ENCODE results near the gene BORCS5. TPM values are rescaled to one million over a fixed set of nuclear protein-coding genes. Genes with fewer than 3 reads are reported as not detected.
"Not testable (repeated sequence)": the region's sequence is repeated elsewhere in the genome, so short reads cannot be mapped to it uniquely, and the experiment has no call there.

Gene BORCS5
- total RNA-seq, 1 experiment from 2014 or later = 3.5 TPM

DNA sequence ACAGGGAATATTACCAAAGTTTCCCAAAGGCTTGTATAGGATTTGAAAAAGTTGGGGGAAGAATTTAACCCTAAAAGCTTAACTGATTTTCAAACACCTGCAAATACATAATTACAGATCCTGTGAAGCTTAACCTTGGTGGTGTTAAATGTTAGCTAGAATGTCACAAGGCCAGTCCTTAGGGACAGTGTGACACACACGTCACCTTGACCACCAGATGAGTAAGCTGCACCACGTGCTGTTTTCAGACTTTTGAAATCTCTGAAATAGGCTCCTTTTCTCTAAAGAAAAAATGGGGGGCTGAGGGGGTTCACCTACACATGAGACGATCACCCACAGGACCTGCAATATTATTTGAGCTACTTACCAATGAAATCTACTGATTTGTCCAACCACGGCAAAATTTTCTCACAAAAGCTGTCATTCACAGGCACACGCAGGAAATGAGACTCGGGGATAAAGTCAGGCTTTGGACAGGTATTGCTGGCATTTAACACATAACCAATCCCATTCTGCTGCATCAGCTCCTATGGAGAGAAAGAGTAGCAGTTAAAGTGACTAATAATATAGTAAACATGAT, 129.9 kb downstream of the BORCS5 start:
- no peak for DNase-seq (ENCODE audit: low spot score)

DNA sequence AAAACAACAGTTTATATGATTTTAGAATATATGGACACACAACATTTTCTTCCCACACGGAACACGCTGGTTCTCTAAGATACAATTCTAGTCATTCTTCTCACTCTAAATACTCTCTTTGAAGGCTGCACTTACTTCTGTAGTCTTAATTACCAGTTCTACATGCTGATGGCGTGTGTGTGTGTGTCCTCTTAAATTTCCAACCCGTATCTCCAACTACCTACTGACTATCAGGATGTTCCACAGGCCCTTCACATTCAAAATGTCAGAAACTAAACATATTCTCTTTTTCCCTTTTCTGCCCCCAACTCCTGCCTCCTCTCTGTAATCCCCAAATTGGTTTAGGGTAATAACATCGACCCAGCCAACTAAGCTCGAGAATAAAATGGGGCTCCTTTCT, 130.6 kb downstream of the BORCS5 start:
- DNase-seq (ENCODE audit: low spot score) = no peak

DNA sequence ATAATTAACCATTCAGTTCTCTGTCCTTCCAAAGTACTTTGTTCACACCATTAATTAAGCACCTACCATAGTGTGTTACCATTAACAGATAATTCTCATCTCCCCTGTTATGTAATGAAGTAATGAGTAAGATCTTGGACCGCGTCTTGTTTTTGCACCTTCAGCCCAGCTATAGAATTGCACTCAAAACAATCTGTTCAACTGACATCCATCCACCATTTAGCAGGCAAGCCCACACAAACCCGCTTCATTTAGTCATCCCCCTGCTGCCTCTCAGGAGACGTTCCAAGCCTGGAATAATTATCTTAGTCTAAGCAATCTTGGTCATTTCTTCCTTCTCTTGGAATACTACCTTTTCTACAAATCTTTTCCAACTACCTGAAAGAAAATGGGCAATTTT, 131.4 kb downstream of the BORCS5 start:
- no peak for DNase-seq (ENCODE audit: low spot score)

DNA sequence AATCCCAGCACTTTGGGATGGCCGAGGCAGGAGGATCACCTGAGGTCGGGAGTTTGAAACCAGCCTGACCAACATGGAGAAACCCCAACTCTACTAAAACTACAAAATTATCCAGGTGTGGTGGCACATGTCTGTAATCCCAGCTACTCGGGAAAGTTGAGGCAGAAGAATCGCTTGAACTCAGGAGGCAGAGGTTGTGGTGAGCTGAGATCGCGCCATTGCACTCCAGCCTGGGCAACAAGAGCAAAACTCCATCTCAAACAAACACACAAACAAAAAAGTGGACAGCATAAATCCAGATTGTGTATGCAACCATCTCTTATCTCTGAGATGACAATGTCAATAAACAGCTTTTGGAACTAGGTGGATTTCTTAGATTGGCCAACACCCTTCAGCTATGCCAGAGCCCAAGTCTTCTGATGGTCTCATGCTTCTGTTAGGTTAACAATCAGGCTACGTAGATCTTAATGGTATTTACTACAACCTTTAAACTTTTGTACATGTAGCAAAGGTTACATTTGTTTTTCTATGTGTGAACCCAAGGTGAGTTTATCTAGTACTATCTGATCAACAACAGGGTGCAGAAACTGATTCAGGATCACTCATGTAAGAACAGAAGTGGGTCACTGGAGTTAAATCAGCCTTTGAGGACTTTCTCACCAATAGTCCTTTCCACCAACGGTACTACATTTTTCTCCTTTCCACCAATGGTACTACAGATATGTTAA, 132.1 kb downstream of the BORCS5 start:
- no peak for DNase-seq (ENCODE audit: low spot score)

DNA sequence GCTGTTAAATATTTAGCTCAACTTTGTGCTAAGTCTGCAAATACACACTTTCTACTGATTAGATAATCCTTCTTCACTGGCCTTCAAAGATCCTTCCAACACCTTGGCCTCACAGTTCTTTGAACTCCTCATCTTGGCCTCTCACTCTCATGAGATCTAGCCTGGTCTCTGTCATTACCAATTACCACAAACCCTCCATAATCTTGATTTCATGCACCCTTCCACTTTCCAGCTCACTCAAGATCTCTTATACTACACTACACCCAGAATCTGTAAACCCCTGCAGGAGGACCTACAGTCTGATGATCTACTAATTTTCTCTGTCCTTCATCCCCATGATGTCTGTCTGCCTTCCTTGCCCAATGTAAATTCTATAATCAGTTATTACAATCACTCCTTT, 134.7 kb downstream of the BORCS5 start:
- no peak for DNase-seq (ENCODE audit: low spot score)

DNA sequence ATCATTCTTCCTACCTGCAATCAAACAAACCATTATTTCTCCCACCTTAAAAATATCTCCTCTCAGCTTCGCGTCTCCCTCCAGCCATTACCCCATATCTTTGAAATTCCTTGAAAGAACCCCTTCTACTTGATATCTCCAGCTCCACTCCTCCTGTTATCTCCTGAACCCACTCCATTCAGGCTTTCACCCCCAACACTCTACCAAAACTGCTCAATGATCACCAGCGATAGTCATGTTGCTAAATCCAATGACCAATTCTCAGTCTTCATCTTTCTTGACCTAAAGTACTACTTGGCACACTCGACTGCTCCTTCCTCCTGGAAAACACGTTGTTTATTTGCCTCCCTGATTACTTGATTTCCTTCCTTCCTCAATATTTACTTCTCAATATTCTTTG, 135.7 kb downstream of the BORCS5 start:
- DNase-seq (ENCODE audit: low spot score) = no peak

DNA sequence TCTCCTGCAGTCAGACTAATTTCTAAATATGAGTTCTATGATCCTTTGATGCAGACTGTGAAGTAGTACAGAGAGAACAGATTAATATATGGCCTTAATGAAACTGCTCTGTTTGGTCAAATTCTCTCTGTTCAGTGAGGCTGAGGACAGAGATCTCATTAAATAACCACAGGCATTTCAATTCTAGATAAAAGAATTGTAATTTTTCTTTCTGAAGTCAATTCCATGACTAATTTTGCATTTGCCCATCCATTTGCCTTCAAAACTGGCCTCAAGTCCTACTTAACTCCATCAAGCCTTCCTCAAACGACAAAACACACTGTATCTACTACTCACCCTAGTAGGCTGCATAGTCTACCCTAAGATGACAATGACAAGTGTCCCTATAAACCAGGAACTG, 138.7 kb downstream of the BORCS5 start:
- no peak for DNase-seq (ENCODE audit: low spot score)

DNA sequence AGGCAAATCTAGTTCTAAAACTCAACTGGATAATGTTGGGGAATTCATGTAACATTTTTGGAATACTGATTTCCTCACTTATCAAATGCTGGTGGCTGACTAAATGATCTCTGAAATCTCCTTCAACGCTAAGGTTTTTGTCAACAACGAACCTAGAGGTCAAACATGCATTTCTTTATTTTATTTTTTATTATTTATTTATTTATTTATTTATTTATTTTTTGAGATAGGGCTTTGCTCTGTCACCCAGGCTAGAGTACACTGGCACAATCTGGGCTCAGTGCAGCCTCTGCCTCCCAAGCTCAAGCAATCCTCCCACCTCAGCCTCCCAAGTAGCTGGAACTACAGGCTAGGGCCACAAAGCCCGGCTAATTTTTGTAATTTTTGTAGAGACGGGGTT, 141.3 kb downstream of the BORCS5 start:
- DNase-seq (ENCODE audit: low spot score) = no peak

DNA sequence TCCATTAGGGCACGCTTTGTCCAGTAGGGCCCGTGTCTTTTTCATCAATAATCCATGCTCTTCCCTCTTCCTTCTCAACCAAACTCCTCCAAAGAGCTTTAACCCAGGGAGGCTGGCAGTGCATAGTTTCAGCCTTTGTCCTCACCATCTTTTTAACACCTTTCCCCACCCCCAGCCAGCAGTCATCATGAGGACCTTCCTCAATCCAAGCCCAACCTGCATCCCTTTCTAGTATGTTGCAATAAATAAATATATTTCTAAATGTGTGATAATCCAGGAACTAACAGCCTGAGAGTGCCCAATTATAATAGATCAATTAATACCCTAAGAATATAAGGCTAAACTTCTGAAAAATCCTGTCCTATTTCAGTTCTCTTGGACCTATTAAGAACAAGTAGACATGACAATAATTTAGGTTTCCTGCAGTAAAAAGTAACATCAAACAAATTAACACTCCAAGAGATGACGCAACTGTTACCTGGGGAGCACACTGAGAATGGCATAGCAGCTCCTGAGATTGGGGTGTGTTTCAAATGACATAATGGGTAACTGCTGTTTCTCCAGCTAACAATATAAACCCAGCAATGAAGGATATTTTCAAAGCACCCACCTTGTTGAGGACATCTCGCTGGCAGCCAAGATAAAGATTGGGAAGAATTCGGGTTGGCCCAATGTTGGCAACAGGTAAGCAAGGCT, 143.2 kb downstream of the BORCS5 start:
- no peak for DNase-seq (ENCODE audit: low spot score)

DNA sequence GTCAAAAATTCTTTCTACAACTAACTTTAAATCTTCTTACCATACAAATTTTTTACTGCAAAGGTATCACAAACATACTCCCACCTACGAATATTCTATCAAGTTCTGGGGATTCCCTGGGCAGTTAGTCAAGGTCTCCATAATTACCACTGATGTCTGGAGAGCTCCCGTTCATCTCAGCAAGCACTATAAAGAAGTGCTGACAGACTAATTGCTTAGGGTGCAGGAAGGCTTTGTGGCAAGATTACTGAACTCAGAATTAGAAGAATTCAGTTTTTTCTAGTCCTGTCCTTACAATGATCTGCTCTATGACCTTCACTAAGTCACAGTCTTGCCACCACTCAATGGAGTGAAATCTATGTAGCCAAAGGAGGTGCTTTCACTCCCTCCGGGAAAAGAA, 144.2 kb downstream of the BORCS5 start:
- DNase-seq (ENCODE audit: low spot score) = no peak

DNA sequence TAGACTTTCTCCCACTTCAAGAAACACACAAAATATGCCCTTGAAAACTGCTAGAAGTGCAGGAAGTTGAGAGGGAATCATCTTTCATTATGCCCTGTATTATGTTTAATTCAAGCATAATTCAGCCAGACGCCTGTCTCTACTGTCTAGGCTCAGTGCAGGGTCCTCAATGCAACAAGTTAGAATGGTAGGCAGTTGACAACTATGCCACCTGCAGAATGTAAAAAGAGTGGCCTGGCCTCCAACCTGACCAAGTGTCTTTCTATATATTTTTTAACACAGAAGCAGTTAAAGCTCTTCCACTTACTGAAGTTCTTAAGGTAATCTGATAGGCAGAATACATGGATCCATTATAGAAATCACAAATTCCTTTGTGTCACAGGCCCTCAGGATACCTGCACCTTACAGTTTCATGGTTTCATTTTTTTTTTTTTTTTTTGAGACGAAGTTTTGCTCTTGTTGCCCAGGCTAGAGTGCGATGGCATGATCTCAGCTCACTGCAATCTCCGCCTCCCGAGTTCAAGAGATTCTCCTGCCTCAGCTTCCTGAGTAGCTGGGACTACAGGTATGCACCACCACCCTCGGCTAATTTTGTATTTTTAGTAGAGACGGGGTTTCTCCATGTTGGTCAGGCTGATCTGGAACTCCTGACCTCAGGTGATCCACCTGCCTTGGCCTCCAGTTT, 145.4 kb downstream of the BORCS5 start:
- not testable (repeated sequence) for DNase-seq (ENCODE audit: low spot score)

DNA sequence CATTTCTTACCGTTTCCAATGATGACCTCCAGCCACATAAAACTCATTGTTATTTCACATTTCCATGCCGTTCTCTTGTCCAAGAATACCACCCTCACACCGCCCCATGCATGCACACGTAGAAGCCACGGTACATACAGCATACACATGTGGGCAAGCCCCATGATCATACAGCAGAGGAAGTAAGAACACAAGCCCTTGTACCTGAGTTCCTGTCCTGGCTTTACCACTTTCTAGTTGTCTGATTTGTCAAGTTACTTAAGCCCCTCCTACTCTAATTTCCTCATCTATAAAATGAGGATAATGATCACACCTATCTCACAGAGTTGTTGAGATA, 145.9 kb downstream of the BORCS5 start:
- no peak for DNase-seq (ENCODE audit: low spot score)

DNA sequence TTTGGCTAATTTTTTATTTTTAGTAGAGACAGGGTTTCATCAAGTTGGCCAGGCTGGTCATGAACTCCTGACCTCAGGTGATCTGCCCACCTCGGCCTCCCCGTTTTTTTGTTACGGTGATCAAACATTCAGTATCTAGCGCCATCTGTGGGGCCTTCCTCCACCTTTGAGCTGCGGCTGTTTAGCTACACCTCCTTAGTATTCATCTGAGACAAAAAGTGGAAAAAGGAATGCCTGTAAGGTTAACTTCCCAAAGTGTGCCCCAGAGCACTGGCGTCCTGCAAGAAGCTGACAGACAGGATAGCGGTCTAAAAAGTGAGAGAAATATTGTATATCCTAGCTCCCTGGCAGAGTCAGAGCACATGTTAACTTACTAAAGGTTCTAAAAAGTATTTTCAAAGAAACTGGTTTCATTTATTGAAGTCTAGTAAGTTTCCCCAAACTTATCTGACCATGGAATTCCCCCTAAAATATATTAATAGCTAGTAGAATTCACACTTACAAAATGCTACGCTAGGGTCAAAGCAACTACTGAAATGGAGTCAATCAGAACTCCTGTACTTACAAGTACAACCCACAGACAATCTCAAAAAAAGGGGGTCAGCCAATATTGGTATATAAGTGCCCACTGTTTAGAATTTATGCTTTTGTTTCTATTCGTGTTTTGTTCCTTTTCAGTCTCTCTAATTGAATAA, 146.7 kb downstream of the BORCS5 start:
- no peak for DNase-seq (ENCODE audit: low spot score)

DNA sequence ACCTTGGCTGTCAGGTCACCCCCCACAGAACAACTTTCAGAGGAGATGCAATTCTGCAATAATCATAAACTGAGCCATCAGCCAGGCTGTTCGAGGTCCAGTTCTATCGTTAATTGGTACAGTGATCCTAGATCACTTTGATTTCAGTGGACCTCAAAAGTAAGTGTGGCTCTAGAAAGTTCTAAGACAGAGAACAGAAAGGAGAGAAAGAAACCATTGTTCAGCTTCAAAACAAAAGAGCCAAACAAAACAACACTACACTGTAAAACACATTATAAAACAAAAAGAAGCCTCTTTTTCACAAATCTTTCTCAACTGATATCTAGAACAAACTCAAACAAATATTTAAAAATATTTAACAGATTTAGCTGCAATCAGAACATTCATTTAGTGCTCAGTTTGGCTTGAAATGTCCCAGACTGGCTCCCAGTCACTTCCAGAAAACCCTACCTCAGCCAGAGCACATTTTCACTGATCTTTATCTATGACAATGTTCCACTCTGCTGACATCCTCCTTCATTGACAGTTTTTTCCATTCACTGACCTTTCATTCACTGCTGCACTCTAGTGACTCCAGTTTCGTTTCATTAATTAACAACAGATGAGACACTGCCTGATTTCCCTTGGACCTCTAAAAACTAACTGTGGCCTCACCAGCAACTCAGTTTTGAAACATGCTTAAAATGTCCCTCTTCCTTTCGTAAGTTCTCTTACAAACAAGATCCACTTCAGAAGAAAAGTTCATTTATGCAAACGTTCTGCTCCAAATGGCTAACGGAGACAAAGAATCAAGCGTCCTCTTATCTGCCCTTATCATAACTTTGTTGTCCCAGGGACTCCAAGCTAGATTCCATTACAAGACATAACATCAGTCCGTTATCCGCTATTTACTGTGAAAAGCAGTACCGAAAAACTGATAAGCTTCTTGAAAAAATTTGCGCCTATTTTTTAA, 148.9 kb downstream of the BORCS5 start:
- DNase-seq (ENCODE audit: low spot score) = no peak

DNA sequence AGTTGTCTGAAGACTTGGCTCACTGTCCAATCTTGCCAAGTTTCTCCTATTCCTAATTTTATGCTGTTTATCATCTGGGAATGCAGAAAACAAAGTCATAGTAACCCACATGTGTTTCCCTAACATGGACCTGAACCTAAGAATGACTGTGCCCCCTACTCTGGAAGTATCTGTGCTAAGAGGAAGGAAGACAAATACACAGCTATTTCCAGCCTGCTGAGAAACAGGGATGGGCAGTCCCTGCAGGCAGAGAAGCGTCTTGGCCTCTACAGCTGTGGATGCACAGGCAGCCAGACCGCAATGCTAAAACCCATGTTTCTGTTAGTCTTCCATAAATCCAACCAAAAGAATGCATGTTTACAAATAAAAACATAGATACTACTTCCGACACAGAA, 149.6 kb downstream of the BORCS5 start:
- DNase-seq (ENCODE audit: low spot score) = no peak

DNA sequence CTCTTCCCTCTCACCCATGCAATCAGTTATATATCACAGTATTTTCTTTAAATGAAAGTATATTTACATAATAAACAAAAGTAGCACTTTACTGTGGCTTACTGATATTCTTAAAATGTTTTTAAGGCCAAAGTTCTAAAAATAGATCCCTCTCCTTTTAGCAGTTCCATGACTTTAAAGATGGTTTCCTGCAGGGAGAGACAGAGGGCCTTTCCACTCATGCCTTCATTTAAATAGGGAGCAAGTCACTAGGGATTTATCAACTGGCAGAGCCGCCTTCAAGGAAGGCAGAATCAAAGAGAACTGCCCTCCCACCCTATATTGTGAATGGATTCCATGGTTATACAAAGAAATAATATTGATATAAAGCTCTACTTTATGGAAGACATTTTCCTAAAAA, 150.2 kb downstream of the BORCS5 start:
- no peak for DNase-seq (ENCODE audit: low spot score)

DNA sequence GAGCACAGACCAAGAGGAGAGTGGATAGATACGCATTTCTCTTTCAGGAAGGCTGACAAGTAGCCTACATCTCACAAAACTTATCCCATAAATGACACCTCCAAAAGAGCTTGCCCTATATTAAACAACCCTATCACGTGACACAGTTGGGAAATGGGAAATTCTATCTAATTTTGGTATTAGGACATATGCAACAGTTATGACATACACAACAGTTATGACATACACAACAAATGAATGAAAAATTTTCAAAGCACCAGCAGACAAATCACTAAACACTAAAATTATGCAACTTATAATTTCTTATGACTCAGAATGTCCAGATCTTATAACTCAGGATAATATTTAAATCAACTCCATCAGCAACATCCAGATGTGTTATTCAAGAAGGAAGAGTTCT, 151.7 kb downstream of the BORCS5 start:
- DNase-seq (ENCODE audit: low spot score) = no peak

DNA sequence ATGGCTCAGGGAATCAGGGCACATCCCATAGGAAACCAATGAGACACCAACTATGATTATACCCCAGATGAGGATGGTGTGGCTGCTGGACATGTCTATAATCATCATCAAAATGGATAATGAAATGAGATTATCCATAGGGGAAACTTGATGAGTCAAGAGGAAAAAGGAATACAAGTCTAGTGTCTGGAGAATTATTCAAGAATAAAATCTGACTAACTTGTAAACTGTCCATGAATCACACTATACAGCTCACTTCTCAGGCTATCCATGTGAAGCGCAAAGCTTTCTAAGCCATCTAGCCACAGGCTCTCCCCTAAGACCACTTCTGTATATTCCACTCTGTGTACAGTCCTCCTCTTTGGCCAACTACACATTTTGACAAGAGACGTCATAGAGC, 153.3 kb downstream of the BORCS5 start:
- no peak for DNase-seq (ENCODE audit: low spot score)

DNA sequence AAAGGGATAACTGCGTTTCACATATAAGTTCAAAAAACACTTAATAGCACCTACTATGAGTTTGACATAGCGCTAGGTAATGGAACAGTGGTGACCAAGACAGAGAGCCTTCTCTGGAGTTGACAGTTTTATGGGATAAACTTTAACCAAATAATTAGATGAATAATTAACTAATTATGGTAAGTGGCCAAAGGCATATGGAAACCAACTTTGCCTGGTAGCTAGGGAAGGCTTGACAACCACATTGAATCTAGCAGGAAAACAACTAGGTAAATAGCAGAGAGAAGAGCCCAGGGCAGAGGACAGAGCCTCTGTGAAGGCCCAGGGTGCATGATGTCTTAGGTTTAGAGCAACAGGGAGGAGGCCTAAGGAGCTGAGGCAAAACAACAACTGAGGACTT, 153.7 kb downstream of the BORCS5 start:
- DNase-seq (ENCODE audit: low spot score) = no peak

DNA sequence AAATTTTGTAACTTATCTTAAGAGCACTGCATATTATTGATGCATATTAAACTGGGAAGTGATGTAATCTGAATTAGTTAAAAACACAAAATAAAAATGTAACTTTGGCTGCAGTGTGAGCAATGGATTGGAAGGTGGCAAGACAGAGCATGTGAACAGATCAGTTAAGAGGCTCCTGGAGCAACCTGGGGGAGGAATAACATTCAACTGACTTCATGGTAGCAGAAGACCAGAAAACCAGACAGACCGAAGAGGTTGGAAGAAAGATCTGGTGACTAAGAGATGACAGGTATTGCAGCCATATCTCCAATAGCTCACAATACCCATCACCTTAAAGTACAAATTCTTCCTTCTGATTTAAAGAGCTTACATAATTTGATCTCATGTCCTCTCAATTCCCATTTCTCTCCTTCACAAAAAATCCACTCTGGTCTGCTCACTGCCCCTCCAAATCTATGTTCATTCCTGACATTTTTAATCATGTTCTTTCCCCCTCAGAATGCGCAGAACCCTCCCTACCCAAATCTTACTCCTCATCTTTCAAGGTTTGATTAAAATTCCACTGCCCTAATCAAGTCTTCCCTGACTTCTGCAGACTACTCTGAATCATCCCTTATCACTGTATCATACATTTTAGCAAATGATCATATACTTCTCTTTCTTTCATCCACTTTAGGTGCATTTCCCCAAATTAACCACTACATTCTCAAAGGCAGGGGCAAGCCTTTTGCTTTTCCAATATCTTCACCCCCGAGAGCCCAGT, 154.3 kb downstream of the BORCS5 start:
- no peak for DNase-seq (ENCODE audit: low spot score)

Data from HT-29 (cell line).